SJSA1 (cell line): ENCODE results near the gene C1orf159. TPM values are rescaled to one million over a fixed set of nuclear protein-coding genes. Genes with fewer than 3 reads are reported as not detected.
A peak's percentile ranks its signal among the peaks of the same experiment; 100 is the strongest.

Source experiments
- DNase-seq, 2 experiments: peaks; one replicate each; pipeline ENCODE4 v3.0.0-alpha.2; 2015 to 2020; ENCODE audit warnings: low spot score in 2 of 2, low read depth in 1 of 2
- H3K27ac ChIP-seq: fragments of 250-450 bp; sonication (Bioruptor Pico); 2 replicates; pipeline ENCODE4 v1.5.1; 2020; ENCODE audit warnings: mild to moderate bottlenecking, moderate library complexity
- H3K27me3 ChIP-seq: fragments of 250-450 bp; sonication (Bioruptor Pico); replicated peaks from 2 replicates; pipeline ENCODE4 v1.5.1; 2020; ENCODE audit warnings: mild to moderate bottlenecking, moderate library complexity
- H3K36me3 ChIP-seq: fragments of 250-450 bp; sonication (Bioruptor Pico); 2 replicates; pipeline ENCODE4 v1.5.1; 2020; ENCODE audit warnings: mild to moderate bottlenecking
- H3K4me1 ChIP-seq: fragments of 250-450 bp; sonication (Bioruptor Pico); replicated peaks from 2 replicates; pipeline ENCODE4 v1.6.1; 2021; ENCODE audit warnings: mild to moderate bottlenecking
- H3K4me3 ChIP-seq: fragments of 250-450 bp; sonication (Bioruptor Pico); 2 replicates; pipeline ENCODE4 v1.5.1; 2020; ENCODE audit warnings: mild to moderate bottlenecking
- H3K9me3 ChIP-seq: fragments of 250-450 bp; sonication (Bioruptor Pico); replicated peaks from 2 replicates; pipeline ENCODE4 v1.5.1; 2020; ENCODE audit warnings: mild to moderate bottlenecking
- total RNA-seq: library from RNA; depleted of rRNA; stranded (reverse); fragments of >200 nt; shearing (Covaris generic); gene quantifications from 2 replicates; pipeline ENCODE4 v1.2.3, GENCODE V29; 2014; rRNA removed

The C1orf159 gene
- total RNA-seq, 1 experiment from 2014 or later = 15.4 TPM

DNA sequence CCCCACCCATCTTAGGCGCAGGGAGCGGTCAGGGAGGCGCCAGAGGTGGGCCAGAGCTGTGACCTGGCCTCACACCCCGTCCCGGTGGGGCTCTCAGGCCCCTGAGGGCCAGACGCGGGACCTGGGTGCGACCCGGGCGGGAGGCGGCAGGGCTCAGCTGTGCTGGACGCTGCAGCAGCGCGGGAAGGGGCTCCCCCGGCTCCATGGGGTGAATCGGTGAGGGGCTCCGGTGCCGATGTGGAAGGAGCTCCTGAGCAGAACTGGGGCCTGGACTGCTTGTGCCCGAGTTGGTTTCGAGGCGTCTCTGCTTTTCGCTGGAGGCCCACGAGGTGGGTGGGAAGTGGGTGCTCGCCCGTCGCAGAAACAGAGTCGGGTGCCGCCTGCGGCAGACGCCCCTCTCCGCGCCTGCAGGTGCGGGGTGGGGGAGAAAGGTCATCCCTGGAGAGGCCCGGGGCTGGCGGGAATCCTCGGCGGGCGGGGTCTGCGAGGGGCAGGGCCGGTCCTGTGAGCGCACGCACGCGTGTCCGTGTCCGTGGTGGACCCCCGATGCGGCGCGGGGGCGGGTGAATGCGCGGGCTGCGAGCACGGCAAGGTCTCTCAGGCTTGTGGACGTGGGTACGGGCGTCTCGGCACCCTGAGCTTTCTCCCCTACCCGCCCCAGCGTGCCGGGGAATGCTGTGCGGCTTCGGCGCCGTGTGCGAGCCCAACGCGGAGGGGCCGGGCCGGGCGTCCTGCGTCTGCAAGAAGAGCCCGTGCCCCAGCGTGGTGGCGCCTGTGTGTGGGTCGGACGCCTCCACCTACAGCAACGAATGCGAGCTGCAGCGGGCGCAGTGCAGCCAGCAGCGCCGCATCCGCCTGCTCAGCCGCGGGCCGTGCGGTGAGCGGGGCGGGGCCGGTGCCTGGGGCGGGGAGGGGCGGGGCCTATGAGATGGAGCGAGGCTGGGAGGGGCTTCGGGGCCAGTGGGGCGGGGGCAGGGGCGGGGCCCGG, 75.6 kb downstream of the C1orf159 start:
- peak; percentile 46 to 78 for DNase-seq
- H3K27me3 ChIP-seq = no peaks in the 10 kb centered on the region
- no peak overlapping the region for H3K27ac ChIP-seq
- H3K9me3 ChIP-seq = no peaks in the 10 kb centered on the region
- peak overlapping the region; percentile 19 for H3K4me3 ChIP-seq
- H3K4me1 ChIP-seq = peaks cover 9% of the 10 kb centered on the region
- peaks cover 39% of the 10 kb centered on the region for H3K36me3 ChIP-seq

DNA sequence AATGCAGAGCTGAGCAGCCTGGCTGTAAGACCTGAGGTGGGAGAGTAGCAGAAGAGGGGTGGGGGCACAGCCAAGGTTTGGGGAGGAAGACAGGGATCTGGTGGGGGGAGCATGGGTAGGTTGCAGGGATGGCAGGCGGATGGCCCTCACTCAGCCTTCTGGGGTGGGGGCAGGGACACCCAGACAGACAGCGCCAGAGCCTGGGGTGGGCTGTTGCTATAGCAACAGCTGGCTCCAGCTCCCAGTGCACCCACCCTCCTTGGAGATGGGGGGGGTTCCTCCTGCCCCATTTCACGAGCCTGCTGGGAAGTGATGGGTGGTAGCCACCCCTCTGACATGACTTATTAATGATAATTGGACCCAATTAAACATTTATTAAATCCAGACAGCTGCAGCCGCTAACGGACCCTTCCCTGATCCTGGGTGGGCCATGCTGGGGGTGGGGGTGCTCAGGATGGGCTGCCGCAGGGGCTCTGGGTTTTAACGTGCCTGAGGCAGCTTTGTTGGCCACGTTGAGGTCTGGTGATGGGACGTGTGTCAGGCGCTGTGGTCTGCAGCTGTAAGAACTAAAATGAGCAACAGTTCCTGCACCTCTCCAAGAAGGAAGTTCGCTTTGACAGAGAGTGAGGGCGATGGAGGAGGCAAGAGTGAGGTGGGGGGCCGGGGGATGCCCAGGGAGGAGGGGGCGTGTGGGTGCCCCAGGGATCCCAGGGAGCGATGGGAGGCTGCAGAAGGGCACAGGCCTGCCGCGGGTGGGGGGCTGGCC, 76.6 kb downstream of the C1orf159 start:
- Histone ChIP-seq H3K27ac (no peak overlapping the region), H3K4me1 (peaks cover 9% of the 10 kb centered on the region), H3K36me3 (peaks cover 32% of the 10 kb centered on the region), H3K9me3 (no peaks in the 10 kb centered on the region), H3K4me3 (no peak overlapping the region), H3K27me3 (no peaks in the 10 kb centered on the region)
- DNase-seq = no peak

DNA sequence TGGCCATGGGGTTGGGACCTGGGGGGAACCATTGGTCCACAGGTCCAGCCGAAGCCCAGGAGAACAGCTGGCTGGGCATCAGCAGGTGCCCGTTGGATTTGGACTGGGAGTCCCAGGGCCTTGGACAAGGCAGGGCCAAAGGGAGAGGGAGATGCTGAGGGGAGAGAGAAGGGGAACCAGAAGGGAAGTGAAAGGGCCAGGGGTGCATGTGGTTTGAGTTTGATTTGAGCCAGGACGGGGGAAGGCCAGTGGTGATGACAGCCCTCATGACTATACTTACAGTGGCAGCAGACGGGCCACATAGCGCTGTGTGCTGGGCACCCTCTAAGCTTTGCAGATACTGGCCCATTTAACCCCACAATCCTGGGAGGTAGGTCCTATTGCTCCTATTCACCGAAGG, 77.2 kb downstream of the C1orf159 start:
- Histone ChIP-seq H3K4me1 (peaks cover 9% of the 10 kb centered on the region), H3K27me3 (no peaks in the 10 kb centered on the region), H3K36me3 (peaks cover 31% of the 10 kb centered on the region), H3K4me3 (no peak overlapping the region), H3K27ac (no peak overlapping the region), H3K9me3 (no peaks in the 10 kb centered on the region)
- DNase-seq = no peak

DNA sequence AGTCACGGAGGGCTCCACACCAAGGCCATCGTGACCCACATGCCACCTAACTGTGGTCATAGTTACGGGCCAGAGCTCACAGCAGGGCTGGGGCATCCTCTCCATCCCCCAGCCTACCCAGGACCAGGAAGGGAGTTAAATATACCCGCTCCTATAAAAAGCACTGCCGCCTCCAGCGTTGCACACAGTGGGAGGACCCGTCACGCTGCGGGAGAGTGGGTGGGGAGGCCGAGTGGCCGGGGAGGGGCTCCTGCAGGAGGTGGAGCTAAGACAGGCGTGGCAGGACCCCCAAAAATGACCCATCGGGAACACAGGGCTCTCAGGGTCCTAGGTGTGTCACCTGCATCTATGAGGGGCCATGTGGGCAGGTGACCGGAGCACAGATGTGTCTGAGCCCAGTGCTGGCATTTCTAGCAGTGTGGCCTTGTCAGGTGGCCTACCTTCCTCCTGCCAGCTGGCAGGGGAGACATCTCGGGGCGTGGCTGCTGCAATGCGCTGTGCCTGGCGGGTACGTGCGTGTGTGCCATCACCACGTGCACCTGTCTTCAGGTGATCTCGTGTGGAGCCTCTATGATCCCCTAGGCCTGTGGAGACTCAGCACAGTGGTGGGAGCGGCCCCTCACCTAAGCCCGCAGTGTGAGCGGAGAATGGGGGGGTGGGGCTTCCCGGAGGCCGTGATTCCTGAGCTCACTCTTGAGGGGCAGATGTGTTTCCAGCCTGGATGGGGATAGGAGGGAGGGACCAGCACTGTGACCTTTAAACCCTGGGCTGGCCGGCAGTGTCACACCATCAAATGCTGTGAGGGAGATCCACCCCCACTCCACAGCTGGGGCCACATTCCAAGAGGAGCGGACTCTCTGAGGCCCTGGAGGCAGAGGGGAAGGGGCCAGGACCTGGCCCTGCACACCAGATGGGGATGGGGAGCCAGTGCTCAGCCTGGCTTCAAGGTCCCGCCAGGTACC, 78.2 kb downstream of the C1orf159 start:
- peaks cover 15% of the 10 kb centered on the region for H3K4me1 ChIP-seq
- DNase-seq = no peak
- H3K4me3 ChIP-seq = no peak overlapping the region
- H3K9me3 ChIP-seq = no peaks in the 10 kb centered on the region
- H3K27me3 ChIP-seq = no peaks in the 10 kb centered on the region
- H3K27ac ChIP-seq = no peak overlapping the region
- H3K36me3 ChIP-seq = peaks cover 25% of the 10 kb centered on the region

DNA sequence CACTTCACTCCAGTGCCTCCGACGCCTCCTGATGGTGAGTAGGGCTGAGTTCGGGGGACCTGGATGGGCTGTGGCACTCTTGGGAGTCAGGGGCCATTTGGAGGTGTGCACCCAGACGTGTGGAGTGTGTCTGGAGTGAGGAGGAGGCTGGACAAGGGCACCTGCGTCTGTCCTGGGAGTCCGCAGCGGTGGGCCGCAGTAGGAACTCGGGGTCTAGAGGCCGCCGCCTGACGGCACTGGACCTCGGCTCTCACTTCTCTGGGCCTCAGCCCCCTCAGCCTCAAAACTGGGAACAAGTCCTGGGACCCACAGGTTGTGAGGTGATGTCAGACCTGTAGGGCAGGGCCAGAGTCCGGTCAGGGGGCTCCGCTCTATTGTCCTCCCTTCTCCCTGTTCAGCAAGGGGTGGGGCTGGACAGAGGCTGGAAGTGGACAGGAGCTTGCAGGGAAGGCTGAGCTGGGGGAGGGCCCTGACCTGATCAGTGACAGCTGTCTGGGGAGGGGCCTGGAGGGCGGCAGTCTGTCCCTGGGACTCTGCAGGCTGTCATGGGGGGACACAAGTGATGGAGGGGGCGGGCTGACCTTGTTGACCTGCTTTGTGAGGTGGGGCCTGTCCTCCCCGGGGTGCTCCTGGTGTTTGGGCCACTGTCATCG, 80.5 kb downstream of the C1orf159 start:
- H3K27ac ChIP-seq = no peak overlapping the region
- no peaks in the 10 kb centered on the region for H3K9me3 ChIP-seq
- H3K4me1 ChIP-seq = peaks cover 15% of the 10 kb centered on the region
- H3K4me3 ChIP-seq = no peak overlapping the region
- no peak for DNase-seq
- H3K27me3 ChIP-seq = no peaks in the 10 kb centered on the region
- H3K36me3 ChIP-seq = peaks cover 14% of the 10 kb centered on the region

DNA sequence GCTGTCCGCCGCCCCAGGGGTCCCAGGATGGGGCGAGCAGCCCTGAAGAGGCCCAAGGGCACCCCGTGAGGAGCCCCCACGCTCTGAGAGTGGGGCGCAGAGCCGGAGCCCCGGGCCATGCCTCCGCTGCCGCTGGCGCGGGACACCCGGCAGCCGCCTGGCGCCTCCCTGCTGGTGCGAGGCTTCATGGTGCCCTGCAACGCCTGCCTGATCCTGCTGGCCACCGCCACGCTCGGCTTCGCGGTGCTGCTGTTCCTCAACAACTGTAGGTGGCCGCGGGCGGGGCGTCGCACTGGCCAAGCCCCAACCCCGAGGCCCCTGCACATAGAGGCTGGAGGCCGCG, 81.5 kb downstream of the C1orf159 start:
- no peak for DNase-seq
- Histone ChIP-seq H3K27me3 (no peaks in the 10 kb centered on the region), H3K36me3 (peaks cover 13% of the 10 kb centered on the region; the same call in 1 of the 2 replicates), H3K4me1 (peaks cover 8% of the 10 kb centered on the region), H3K27ac (no peak overlapping the region), H3K4me3 (no peak overlapping the region), H3K9me3 (no peaks in the 10 kb centered on the region)

DNA sequence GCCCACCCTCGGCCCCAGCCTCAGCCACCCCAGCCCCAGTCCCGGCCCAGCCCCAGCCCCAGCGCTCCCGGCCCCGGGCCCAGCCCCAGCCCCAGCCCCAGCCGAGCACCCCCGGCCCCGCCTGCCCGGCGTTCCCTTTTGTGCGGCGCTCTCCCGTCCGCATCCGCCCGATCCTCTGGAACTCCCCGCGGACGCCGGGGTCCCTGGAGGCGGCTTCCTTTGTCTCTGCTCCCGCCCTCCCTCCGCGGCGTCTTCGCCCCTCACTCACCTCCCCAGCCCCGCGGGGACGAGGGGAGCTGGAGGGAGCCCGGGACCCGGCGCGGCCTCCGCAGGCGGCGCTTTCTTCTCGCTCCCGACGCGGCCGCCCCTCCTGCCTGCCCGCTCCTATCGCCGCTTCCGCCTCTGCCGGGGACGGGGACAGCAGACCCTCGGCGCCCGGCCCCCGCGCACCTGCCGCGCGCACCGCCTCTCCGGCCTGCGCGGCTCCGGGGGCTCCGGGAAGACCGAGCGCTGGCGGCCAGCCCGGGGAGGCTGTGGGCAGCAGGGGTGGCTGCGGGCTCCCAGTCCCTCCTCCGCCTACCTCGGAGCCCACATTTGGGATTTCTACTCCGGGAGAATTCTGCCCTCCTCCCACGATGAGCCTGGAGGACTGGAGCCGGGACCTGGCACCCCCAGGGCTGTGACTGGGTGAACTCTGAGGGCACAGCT, 82.0 kb downstream of the C1orf159 start:
- no peak overlapping the region for H3K27ac ChIP-seq
- H3K9me3 ChIP-seq = no peaks in the 10 kb centered on the region
- DNase-seq = no peak
- peaks cover 8% of the 10 kb centered on the region for H3K4me1 ChIP-seq
- H3K27me3 ChIP-seq = no peaks in the 10 kb centered on the region
- H3K4me3 ChIP-seq = no peak overlapping the region
- peaks cover 13% of the 10 kb centered on the region; the same call in 1 of the 2 replicates for H3K36me3 ChIP-seq

DNA sequence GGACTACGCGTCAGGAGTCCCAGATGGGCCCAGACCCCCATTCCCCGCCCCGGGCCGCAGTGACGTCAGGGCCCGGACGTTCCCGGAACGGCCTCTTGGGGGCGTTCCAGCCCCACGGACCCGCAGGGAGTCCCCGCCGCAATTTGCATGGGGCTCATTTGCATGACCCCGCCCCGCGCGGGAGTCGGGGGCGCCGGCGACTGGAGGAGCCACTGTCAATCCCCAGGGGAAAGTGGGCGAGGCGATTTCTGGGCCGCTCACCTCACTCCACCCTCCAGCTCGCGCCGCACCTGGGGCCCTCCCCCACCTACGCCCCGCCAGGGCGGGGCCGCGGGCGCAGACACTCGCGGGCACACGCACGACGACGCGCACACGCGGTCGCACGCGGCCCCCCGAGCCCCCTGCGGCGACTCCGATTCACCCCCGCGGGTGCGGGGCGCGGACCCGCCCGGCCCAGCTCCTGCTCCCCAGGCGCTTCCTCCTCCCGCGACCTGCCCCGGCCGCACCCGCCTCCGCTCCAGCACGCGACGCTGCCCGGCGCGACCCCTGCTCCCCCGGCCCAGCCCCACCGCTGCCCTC, 82.8 kb downstream of the C1orf159 start:
- H3K4me3 ChIP-seq = peak overlapping the region; percentile 29

DNA sequence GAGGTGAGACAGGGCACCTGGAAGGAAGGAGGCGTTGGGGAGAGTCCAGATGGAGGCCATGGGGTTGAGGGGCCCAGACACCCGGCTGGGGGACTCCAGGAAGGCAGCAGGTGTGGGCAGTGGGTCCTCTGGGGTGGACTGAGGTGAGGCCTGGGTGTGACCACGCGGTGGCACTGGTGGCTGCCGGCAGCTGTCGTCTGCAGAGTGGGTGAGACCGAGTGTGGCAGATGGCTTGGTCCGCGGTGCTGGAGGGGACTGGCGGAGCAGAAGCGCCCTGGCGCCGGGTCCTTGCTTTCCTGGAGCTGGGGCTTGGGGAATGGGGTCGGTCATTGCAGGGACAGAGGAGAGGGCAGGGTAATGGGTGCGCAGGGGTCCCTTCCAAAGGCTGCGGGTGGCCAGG, 83.5 kb downstream of the C1orf159 start:
- no peaks in the 10 kb centered on the region for H3K27me3 ChIP-seq
- H3K36me3 ChIP-seq = peaks cover 10% of the 10 kb centered on the region
- DNase-seq = no peak
- no peaks in the 10 kb centered on the region for H3K9me3 ChIP-seq
- H3K4me3 ChIP-seq = no peak overlapping the region
- no peak overlapping the region for H3K27ac ChIP-seq
- peaks cover 8% of the 10 kb centered on the region for H3K4me1 ChIP-seq

More for the DNA sequence above, 82.8 kb downstream of the C1orf159 start:
- no peaks in the 10 kb centered on the region for H3K27me3 ChIP-seq
- no peaks in the 10 kb centered on the region for H3K9me3 ChIP-seq
- peaks cover 8% of the 10 kb centered on the region for H3K4me1 ChIP-seq
- DNase-seq = peak; percentile 58 to 81
- H3K36me3 ChIP-seq = peaks cover 7% of the 10 kb centered on the region; the same call in 1 of the 2 replicates
- H3K27ac ChIP-seq = no peak overlapping the region

Other genes starting within 250 kb of the C1orf159 start
- 232 and 256 TPM in 2 replicates for gene SAMD11, start 192.2 kb downstream of the C1orf159 start, total RNA-seq
- 100 and 129 TPM in 2 replicates for gene NOC2L, start 156.8 kb downstream of the C1orf159 start, total RNA-seq
- gene KLHL17, start 155.5 kb downstream of the C1orf159 start, total RNA-seq = 7.2 and 11.5 TPM in 2 replicates
- 0.34 TPM in 1 of 2 replicates, not detected in the other for gene PLEKHN1, start 149.6 kb downstream of the C1orf159 start, total RNA-seq
- gene PERM1, start 134.0 kb downstream of the C1orf159 start, total RNA-seq = 0.11 TPM in 1 of 2 replicates, not detected in the other
- gene HES4, start 116.0 kb downstream of the C1orf159 start, total RNA-seq = 55.3 and 68.7 TPM in 2 replicates
- 201 and 353 TPM in 2 replicates for gene ISG15, start 102.6 kb downstream of the C1orf159 start, total RNA-seq
- 53.8 and 55.9 TPM in 2 replicates for gene AGRN, start 96.0 kb downstream of the C1orf159 start, total RNA-seq
- not detected in 2 replicates for gene RNF223, start 41.8 kb downstream of the C1orf159 start, total RNA-seq
- not detected in 2 replicates for gene TTLL10, start 57.8 kb upstream of the C1orf159 start, total RNA-seq
- gene TNFRSF18, start 90.5 kb upstream of the C1orf159 start, total RNA-seq = not detected in 2 replicates
- gene TNFRSF4, start 98.1 kb upstream of the C1orf159 start, total RNA-seq = not detected in 2 replicates
- 154 and 156 TPM in 2 replicates for gene SDF4, start 115.9 kb upstream of the C1orf159 start, total RNA-seq
- 50.1 and 51.3 TPM in 2 replicates for gene B3GALT6, start 116.1 kb upstream of the C1orf159 start, total RNA-seq
- 0.25 and 1.8 TPM in 2 replicates for gene C1QTNF12, start 130.6 kb upstream of the C1orf159 start, total RNA-seq
- gene UBE2J2, start 157.8 kb upstream of the C1orf159 start, total RNA-seq = 92.1 and 96.6 TPM in 2 replicates
- 0.53 and 1.5 TPM in 2 replicates for gene SCNN1D, start 164.3 kb upstream of the C1orf159 start, total RNA-seq
- gene ACAP3, start 191.8 kb upstream of the C1orf159 start, total RNA-seq = 41.1 and 44.8 TPM in 2 replicates
- 27.3 and 35.1 TPM in 2 replicates for gene PUSL1, start 192.5 kb upstream of the C1orf159 start, total RNA-seq
- gene INTS11, start 208.6 kb upstream of the C1orf159 start, total RNA-seq = 66.7 and 81.0 TPM in 2 replicates
- gene CPTP, start 208.7 kb upstream of the C1orf159 start, total RNA-seq = 29.4 and 39.2 TPM in 2 replicates
- gene TAS1R3, start 215.2 kb upstream of the C1orf159 start, total RNA-seq = 0.03 and 0.16 TPM in 2 replicates
- gene DVL1, start 233.3 kb upstream of the C1orf159 start, total RNA-seq = 85.2 and 95.9 TPM in 2 replicates
- 192 and 224 TPM in 2 replicates for gene MXRA8, start 242.5 kb upstream of the C1orf159 start, total RNA-seq